HG02870 (cell line): ENCODE results near the gene CMTM1.

Experiments
- ATAC-seq: cut with Tn5 transposase; IDR thresholded peaks from one replicate; pipeline ENCODE4 v1.9.1; 2021; ENCODE audit warnings: mild to moderate bottlenecking, moderate library complexity; ENCODE audit not compliant: unreplicated experiment

CMTM1 gene

DNA sequence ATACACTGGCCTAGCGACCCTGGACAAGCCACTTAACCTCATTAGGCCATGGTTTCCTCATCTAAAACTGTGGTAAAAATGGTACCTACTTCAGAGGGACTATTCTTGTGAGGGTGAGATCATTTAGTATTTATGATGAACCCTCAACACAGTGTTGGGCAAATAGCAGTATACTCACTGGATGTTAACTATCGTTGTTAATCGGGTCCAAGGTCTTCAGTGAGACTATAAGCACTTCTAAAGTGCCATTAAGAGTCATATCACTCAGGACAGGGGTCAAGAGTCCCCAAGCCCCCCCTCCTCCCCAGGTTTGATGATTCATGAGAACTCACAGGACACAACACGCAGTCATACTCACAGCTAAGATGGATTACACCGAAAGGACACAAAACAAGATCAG lies 27.3 kb upstream of the CMTM1 start:
- no peak for ATAC-seq

DNA sequence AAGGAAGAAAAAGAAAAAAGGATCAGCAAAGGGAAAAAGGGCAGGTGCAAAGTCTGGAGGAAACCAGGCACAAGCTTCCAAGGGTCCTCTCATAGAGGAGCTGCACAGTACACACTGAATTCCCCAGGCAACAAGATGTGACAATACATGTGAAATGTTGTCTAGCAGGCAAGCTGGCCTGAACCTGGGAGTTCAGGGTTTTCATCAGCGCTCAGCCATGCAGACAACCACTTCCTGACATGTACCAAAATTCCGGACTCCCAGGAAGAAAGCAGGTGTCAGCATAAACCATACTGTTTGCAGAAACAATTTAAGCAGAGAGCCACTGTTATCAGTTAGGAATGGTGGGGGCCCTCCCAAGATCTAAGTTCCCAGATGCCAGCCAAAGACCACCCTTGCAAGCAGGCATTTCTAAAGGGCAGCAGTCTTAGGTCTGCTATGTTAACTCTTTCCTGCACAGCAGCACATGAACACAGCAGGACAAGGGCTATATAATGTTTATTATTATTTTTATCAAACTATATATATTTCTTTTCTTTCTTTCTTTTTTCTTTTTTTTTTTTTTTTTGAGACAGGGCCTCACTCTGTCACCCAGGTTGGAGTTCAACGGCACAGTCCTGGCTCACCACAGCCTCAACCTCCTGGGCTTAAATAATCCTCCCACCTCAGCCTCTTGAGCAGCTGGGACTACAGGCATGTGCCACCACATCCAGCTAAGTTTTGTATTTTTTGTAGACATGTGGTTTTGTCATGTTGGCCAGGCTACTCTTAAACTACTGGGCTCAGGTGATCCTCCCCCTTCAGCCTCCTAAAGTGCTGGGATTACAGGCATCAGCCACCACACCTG lies 26.4 kb upstream of the CMTM1 start:
- ATAC-seq = peak; percentile 71

DNA sequence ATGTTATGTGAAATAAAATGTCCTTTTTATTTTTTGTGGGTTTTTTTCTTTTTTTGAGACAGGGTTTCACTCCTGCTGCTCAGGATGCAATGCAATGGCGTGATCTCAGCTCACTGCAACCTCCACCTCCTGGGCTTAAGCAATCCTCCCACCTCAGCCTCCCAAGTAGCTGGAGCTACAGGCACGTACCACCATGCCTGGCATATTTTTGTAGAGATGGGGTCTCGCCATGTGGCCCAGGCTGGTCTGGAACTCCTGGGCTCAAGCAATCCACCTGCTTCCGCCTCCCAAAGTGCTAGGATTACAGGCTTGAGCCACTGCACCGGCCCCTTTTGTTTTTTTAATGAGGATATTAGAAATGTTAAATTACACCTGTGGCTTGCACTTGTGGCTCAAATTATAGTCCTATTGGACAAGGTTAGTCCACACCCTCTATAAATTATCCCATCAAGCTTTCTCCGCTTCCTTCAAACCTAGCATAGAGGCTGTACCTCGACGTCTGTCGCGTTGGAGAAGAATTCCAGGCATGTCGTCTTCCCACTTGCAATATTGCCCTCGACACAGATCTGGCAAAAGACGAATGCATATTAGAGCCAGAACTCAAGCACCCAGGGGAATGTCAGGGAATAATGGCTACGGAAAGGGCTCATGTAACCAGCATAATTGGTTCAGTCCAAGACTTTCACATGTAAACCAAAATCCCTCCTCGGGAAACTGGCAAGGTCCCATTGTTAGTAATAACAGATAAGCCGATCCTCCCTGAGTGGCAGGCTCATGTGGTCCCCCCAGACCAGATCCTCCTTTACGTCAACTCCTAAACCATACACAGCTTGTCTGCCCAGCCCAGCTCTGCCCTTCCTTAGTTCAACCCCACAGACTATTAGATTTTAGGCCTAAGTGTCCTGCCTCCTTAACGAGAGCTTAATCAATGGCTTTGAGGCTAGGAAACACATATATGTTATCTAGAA lies 24.6 kb upstream of the CMTM1 start:
- no peak for ATAC-seq

DNA sequence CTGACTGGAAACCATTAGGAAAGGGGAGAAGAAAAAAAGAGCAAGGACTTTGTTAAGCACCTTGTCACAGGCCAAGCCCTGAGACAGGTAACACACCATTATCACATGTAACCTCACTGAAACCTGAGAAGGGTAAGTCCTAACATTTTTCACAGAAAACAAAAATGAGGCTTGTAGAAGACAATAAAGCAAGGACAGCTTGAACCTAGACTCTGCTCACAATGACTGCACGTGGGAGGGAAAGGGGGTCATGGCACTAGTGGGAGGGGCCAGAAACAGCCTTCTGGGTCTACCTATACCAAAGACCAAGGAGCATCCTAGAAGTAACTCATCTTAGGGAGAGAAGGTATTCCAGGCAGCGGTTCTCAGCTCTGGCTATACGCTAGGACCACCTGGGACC lies 23.8 kb upstream of the CMTM1 start:
- no peak for ATAC-seq

DNA sequence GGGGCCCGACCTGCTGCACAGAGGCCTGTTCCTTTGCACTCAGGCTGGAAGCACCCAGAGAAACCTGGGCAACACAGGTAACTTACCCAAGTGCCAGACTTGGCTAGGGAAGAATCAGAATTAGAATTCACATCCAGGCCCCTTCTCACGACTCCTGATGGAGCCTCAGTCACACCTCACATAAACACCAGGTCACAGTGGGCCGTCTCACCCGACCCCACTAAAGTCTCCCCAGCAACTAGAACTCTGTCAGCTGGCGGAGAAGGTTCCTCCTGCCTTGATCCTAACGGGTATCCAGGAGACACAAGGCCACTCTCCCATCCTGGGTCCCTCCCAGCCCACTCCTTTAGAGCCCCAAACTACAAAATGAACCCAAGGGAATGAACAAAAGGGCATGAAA lies 22.7 kb upstream of the CMTM1 start:
- no peak for ATAC-seq

DNA sequence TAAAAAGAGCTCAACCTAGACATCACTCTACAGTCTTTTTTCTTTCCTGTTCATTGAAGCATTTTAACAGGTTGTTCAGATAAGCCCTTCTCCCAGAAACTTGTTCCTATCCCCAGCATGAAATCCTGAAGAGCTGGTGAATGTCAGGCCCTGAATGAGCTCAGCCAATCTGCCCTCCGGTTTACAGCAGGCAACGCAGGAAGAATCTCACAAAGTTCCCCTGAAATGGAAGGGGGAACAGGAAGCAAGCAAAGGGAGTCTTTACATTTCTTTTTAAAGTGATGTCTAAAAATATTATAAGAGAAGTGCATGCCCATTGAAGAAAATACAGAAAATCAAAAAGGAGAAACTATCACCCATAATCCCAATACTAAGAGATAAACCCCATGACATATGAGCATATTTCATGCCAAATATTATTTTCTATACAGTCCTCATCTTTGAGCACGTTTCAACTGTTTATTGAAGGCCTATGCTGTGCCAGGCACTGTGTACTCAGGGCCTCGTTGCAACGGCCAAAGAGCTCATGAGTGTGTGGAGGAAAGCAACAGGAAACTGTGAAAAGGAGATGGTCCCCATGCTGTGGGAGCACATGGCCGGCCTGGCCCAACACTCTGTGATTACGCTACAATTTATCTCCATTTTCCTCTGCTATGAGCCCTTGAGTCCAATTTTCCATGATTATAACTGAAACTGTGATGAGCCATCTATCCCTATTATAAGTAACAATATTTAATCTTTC lies 22.1 kb upstream of the CMTM1 start:
- no peak for ATAC-seq

DNA sequence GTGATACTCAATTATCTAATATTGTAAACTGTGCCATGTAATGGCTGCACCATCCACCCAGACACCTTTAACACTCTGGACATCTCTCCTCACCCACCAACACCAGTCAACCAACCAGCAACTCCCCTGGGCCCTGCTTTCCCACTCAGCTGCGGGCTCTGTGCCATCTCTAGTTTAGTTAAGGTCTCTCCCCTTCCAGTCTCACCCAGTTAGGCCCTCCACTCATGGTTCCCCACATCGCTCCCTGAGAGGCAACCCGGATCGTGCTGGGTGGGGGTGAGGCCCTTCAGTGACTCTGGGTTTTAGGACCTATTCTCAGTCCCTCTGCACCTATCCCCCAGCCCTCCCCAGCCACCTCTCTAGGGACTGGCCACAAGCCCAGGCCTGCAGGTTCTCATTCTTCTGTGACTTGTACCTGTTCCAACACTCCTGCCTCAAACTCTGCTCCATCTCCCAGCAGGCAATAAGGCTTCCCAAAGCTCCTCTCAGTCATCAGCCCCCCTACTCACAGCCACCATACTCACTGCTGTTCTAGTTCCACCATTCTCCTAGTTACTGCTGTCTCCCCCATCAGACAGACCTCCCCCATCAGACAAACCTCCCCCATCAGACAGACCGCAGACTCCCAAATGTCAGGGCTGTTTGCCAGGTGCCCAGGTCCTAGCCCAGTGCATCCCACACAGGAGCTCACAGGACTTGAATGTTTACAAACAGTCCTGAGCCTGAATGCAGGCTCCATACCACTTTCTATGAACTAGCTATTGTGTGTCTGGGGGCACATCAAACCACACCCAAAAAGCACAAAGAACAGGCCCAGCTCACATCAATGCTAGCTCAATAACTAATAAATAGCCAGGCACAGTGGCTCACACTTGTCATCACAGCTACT lies 18.9 kb upstream of the CMTM1 start:
- no peak for ATAC-seq

DNA sequence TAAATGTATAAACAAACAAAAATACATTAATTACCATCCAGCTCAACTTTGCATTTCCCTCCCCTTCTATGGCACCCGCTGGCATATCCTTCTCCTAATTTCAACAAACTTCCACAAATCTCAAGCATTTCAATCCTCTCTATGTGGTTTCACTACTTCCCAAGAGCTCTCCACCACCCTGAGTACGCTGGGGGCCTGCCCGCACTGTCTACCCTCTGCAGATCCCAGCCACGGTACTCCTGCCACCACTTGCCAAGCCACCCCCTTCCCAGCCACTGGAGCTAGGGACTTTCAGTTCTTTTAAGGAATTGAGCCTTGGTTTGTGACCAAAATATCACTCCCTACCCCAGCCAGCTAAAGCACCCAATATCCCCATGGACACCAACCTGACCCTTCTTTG lies 18.2 kb upstream of the CMTM1 start:
- no peak for ATAC-seq

DNA sequence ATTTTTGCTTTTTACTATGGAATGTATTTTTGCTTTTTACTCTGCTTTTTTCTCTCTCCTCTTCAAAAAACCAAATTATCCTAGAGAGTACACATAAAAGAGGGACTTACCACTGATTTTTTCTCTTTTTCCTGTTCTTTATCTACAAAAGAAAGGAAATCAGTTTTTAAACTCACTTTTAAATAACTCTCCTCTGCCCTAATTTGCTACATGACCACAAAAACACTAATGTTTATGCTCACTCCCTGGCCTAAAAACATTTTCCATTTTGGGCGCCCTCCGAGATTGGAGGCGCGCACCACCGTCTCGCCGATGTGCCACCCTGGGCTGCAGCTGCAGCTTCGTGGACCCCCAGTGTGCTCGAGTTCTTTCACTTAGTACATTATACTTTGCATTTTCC lies 17.4 kb upstream of the CMTM1 start:
- no peak for ATAC-seq

DNA sequence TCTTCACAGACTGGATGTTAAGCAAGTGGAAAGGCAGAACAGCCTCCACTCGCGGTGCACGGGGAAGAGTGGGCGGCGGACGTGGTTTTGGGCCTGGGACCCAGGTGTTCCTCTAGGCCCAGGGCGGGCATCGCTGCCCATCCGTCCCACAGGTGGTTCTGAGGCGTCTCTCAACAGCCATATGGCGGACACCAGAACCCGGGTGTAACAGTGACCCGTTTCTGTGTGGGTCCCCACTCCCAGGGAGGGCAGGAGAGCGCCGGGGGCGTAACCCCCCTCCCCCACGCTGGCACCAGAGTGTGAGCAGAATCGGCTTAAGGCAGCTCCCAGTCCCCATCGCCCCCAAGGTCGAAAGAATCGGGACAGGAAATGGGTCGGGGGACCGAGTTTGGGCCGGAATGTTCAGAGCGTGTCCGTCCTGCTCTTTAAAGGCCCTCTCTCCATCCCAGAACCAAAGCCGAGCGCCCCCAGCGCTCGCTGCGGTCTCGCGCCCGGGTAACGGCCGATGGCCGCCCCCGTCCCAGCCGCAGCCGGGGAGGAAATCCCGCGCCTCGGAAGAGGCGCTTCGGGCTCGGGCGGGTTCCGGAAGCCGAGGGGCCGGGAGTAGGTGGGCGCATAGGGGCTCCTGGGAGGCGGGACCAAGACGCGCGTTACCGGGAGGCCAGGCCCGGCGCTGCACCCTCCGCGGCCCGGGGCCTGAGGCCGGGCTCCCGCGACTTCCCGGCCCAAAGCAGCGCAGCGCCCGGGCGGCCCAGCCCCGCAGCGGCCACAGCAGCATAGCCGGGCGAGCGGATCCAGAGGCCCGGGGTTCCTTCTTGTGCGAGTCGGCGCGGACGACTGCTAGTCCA lies 16.7 kb upstream of the CMTM1 start, which contains the start of gene TK2:
Gene TK2 (minus strand): TSS at position 839 of the 848 bp plus-strand sequence. CDS start 61 bp downstream, at position 778.
- ATAC-seq = peak; percentile 32

DNA sequence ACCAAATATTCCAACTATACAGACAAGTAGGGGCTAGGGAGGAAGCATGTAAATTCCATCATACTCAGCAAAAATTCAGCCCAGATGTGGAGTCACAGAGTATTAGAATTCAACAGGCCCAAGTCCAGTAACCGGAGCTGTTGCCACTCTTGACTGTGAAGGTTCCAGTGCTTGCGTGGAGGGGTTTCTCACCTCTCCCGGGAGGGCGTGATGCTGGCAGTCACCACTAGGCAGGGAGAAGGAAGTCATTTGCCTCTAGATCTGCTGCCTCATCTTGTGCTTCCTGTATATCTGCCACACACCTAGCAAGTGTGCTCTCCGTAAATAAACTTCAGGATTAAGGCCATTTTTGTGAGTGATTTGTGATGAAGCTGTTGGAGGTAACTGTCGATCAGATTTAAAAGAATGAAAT lies 14.9 kb upstream of the CMTM1 start:
- peak; percentile 28 for ATAC-seq

DNA sequence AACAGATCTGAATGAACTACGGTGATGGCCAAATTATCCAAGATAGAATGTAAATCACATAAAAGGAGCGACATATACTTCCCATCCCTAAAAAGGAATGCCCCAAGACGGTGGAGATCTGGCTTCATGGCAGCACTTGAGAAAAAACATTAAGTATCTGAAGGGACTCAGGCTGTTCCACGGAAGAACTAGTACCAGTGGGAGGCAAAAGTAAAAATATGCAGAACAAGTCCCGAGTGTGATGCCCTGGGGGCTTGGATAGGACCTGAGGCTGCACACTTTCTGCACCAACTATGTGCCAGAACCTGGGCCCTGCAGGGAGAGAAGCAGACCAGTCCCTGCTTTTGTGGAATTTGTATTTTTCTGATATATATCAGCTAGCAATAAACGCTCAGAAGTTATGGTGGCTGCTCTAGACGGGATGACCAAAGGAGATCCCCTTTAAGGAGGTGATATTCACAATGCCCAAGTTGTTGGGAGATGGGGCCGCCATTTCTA lies 14.4 kb upstream of the CMTM1 start:
- no peak for ATAC-seq

DNA sequence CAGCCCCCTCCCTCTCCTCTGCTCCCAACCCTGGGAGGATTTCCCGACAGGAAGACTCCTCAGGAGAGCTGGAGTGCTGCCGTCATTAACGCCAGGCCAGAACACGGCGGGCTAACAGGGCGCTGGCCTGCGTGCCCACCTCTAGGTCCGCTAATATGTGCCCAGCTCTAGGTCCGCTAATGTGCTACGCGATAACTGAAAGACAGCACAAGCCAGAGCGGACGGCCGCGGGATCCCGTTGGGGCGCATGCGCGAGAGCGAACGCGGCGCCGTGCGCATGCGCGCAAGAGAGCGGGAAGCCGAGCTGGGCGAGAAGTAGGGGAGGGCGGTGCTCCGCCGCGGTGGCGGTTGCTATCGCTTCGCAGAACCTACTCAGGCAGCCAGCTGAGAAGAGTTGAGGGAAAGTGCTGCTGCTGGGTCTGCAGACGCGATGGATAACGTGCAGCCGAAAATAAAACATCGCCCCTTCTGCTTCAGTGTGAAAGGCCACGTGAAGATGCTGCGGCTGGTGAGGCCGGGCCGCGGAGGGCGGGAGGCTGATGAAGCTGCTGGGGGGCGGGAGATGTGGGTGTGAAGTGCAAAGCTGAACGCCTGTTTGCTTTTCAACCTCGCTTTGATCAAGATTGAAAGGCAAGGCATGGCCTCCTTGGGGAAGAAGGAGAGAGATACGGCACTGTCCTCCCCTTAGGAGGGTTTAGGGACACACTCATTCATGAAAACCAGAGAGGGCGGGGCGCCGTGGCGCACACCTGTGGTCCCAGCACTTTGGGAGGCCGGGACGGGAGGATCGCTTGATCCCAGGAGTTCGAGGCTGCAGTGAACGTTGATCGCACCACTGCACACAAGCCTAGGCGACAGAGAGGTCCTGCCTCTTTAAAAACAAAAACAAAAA lies 13.7 kb upstream of the CMTM1 start, which contains the start of gene CKLF:
Gene CKLF (plus strand): TSS at position 291 of the 892 bp plus-strand sequence. CDS start 140 bp downstream, at position 431.
- ATAC-seq = peak; percentile 61

DNA sequence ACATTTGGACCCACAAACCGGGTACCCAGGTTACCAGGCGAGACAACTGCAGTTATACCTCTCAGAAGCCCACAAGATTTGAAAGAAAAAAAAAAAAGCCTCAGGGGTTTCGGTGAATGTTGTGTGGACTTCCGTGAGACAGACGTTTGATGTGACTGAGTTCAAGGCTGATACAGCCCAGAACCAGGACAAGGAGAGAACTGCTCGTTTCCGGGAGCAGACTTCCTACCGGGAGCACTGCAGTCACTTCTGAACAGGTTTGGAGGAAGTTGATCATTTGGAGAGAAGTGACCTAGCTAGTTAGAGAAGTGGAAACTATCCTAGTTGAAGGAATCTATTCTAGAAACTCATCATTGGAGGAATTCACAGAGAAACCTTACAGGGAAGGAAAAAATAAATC lies 13.0 kb upstream of the CMTM1 start:
- ATAC-seq = no peak

DNA sequence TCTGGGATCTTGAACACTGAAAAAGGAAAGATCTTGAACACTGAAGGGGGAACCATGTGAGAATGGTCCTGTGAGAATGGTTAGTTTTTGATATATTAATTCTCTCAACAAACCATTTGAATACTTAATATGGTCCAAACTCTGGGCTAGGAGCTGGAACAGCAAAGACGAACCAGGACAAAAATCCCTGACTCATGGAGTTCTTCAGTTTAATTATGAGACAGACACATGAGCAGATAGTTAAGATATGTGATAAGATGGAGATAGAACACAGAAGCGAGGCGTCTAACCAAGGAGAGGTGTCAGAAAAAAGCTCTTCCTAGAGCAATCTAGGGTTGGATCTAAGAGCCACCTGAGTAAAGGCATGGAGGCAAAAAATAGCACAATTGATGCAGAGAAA lies 12.2 kb upstream of the CMTM1 start:
- ATAC-seq = no peak

DNA sequence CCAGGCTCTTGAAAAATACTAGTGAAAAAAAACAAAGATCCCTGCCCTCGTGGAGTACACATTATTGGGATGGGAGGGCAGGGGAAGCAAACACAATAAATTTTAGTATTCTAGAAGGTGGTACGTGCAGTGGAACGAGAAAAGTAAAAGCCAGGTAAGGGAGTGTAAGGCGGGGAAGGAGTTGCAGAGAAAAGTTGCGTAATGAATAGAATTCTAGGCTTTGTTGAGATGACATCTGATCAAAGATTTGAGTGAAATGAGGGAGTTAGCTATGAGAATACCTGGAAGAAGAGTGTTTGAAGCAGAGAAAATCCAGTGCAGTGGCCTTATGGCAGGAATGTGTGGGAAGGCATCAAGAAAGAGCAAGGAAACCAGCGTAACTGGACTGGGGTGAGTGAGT lies 11.7 kb upstream of the CMTM1 start:
- ATAC-seq = no peak

DNA sequence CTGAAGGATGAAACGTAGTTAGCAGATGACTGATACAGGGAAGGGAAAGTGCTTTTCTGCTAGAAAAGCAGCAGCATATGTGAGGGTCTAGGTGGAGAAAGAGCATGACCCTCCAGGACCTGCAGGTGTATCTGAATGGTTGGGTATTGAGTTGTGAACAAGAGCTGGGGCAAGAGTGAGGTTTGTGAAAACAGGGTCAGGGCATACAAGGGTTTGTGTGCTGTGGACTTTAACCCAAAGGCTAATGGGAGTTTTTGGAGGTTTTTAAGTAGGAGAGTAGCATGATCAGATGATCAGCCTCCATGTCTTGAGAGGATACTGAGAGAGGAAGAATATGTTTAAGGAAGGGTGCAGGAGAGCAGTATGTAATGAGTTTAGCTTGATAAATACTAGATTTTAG lies 6.1 kb upstream of the CMTM1 start:
- ATAC-seq = no peak
